H9 (cell line): ENCODE results near the gene HGS. TPM values are rescaled to one million over a fixed set of nuclear protein-coding genes. Genes with fewer than 3 reads are reported as not detected.

Source experiments
- DNase-seq: peaks from one replicate; pipeline ENCODE4 v3.0.0-alpha.2; 2017
- H2AFZ ChIP-seq: one replicate; pipeline ENCODE4 v1.6.1; 2013; ENCODE audit warnings: mild to moderate bottlenecking, low read length, control low read depth, moderate library complexity
- H2AK5ac ChIP-seq: 2 replicates; pipeline ENCODE4 v1.6.1; 2013; ENCODE audit warnings: low read length, control low read depth, mixed read lengths; ENCODE audit not compliant: insufficient read length
- H2BK120ac ChIP-seq: one replicate; pipeline ENCODE4 v1.6.1; 2013; ENCODE audit warnings: low read depth, mild to moderate bottlenecking, low read length, control low read depth, inconsistent platforms; ENCODE audit not compliant: poor library complexity, severe bottlenecking
- H2BK12ac ChIP-seq: 2 replicates; pipeline ENCODE4 v1.6.1; 2013; ENCODE audit warnings: low read length, control low read depth, mixed read lengths, low read depth; ENCODE audit not compliant: insufficient read length
- H2BK15ac ChIP-seq: 2 replicates; pipeline ENCODE4 v1.6.1; 2013; ENCODE audit warnings: low read depth, low read length, control low read depth
- H2BK20ac ChIP-seq: one replicate; pipeline ENCODE4 v1.6.1; 2013; ENCODE audit warnings: low read depth, mild to moderate bottlenecking, low read length, control low read depth, inconsistent platforms; ENCODE audit not compliant: poor library complexity, severe bottlenecking
- H2BK5ac ChIP-seq: 2 replicates; pipeline ENCODE4 v1.6.1; 2013; ENCODE audit warnings: low read length, control low read depth, mixed read lengths; ENCODE audit not compliant: insufficient read length
- H3K14ac ChIP-seq: 2 replicates; pipeline ENCODE4 v1.6.1; 2013; ENCODE audit warnings: low read length, control low read depth; ENCODE audit not compliant: insufficient read depth
- H3K18ac ChIP-seq: 2 replicates; pipeline ENCODE4 v1.6.1; 2013; ENCODE audit warnings: low read depth, mild to moderate bottlenecking, mixed read lengths, low read length, control low read depth; ENCODE audit not compliant: insufficient read length
- H3K23ac ChIP-seq: 2 replicates; pipeline ENCODE4 v1.6.1; 2013; ENCODE audit warnings: low read length, control low read depth, mixed read lengths, low read depth; ENCODE audit not compliant: insufficient read length
- H3K23me2 ChIP-seq: 2 replicates; pipeline ENCODE4 v1.6.1; 2013; ENCODE audit warnings: low read depth, mild to moderate bottlenecking, mixed read lengths, low read length, control low read depth; ENCODE audit not compliant: insufficient read length, poor library complexity, severe bottlenecking
- H3K27ac ChIP-seq: 2 replicates; pipeline ENCODE4 v1.5.1; 2013; ENCODE audit warnings: low read length, control low read depth, mixed read lengths, low read depth; ENCODE audit not compliant: insufficient read length
- H3K27me3 ChIP-seq: 2 replicates; pipeline ENCODE4 v1.6.1; 2013; ENCODE audit warnings: low read length, control low read depth, inconsistent platforms; ENCODE audit not compliant: insufficient read depth
- H3K4ac ChIP-seq: 2 replicates; pipeline ENCODE4 v1.6.1; 2013; ENCODE audit warnings: low read depth, mild to moderate bottlenecking, control low read depth, inconsistent platforms, low read length, moderate library complexity
- H3K4me1 ChIP-seq: 2 replicates; pipeline ENCODE4 v1.6.1; 2013; ENCODE audit warnings: low read length, control low read depth, inconsistent platforms; ENCODE audit not compliant: insufficient read depth
- H3K4me2 ChIP-seq: 2 replicates; pipeline ENCODE4 v1.6.1; 2013; ENCODE audit warnings: low read length, control low read depth, mixed read lengths; ENCODE audit not compliant: insufficient read length, insufficient read depth
- H3K56ac ChIP-seq: 2 replicates; pipeline ENCODE4 v1.6.1; 2013; ENCODE audit warnings: low read depth, mild to moderate bottlenecking, mixed read lengths, low read length, control low read depth; ENCODE audit not compliant: insufficient read length
- H3K79me1 ChIP-seq: 2 replicates; pipeline ENCODE4 v1.6.1; 2013; ENCODE audit warnings: low read depth, mild to moderate bottlenecking, moderate library complexity, low read length, control low read depth, inconsistent platforms; ENCODE audit not compliant: insufficient read depth, poor library complexity, severe bottlenecking
- H3K79me2 ChIP-seq: 2 replicates; pipeline ENCODE4 v1.6.1; 2013; ENCODE audit warnings: low read length, control low read depth, inconsistent platforms; ENCODE audit not compliant: insufficient read depth
- H3K9ac ChIP-seq: 2 replicates; pipeline ENCODE4 v1.6.1; 2013; ENCODE audit warnings: low read length, control low read depth, mixed read lengths; ENCODE audit not compliant: insufficient read length; ENCODE audit errors: extremely low read depth
- H3K9me3 ChIP-seq: one replicate; pipeline ENCODE4 v1.6.1; 2013; ENCODE audit warnings: low read depth, low read length, inconsistent platforms; ENCODE audit not compliant: control insufficient read depth
- H3T11ph ChIP-seq: one replicate; pipeline ENCODE4 v1.6.1; 2013; ENCODE audit warnings: mild to moderate bottlenecking, low read length, control low read depth, inconsistent platforms
- H4K20me1 ChIP-seq: one replicate; pipeline ENCODE4 v1.6.1; 2013; ENCODE audit not compliant: control insufficient read depth, insufficient read length, insufficient read depth
- H4K5ac ChIP-seq: 2 replicates; pipeline ENCODE4 v1.6.1; 2013; ENCODE audit warnings: low read depth, mild to moderate bottlenecking, mixed read lengths, low read length, control low read depth; ENCODE audit not compliant: insufficient read length
- H4K8ac ChIP-seq: replicated peaks from 2 replicates; pipeline ENCODE4 v1.6.1; 2013; ENCODE audit warnings: low read length, control low read depth, mixed read lengths, low read depth; ENCODE audit not compliant: insufficient read length
- H4K91ac ChIP-seq: 2 replicates; pipeline ENCODE4 v1.6.1; 2013; ENCODE audit warnings: low read depth, mild to moderate bottlenecking, moderate library complexity, mixed read lengths, low read length, control low read depth; ENCODE audit not compliant: insufficient read length
- H3K27ac Mint-ChIP-seq, 3 experiments: 2 replicates in 2 of 3; 3 replicates in 1 of 3; pipeline ENCODE4 v1.8.0; 2020 to 2021; ENCODE audit warnings: mixed read lengths in 3 of 3, mild to moderate bottlenecking in 1 of 3, moderate library complexity in 1 of 3
- H3K27me3 Mint-ChIP-seq: 2 replicates; pipeline ENCODE4 v1.8.0; 2021; ENCODE audit warnings: low read depth, mild to moderate bottlenecking, moderate library complexity, mixed read lengths
- H3K36me3 Mint-ChIP-seq, 3 experiments: 2 replicates in 2 of 3; 3 replicates in 1 of 3; pipeline ENCODE4 v1.8.0; 2020 to 2021; ENCODE audit warnings: low read depth in 3 of 3, mixed read lengths in 3 of 3; ENCODE audit not compliant: insufficient read depth in 1 of 3
- H3K4me1 Mint-ChIP-seq, 2 experiments: 2 replicates each; pipeline ENCODE4 v1.8.0; 2020; ENCODE audit warnings: mixed read lengths in 2 of 2
- H3K4me3 Mint-ChIP-seq, 2 experiments: 2 replicates in 1 of 2; 3 replicates in 1 of 2; pipeline ENCODE4 v1.8.0; 2020 to 2021; ENCODE audit warnings: mild to moderate bottlenecking in 2 of 2, mixed read lengths in 2 of 2, moderate library complexity in 1 of 2
- H3K9me3 Mint-ChIP-seq, 2 experiments: 2 replicates in 1 of 2; 3 replicates in 1 of 2; pipeline ENCODE4 v1.8.0; 2020; ENCODE audit warnings: mild to moderate bottlenecking in 2 of 2, mixed read lengths in 2 of 2, moderate library complexity in 1 of 2
- CTCF ChIP-seq: fragments of 200-600 bp; sonication (generic); conservative IDR thresholded peaks from 3 replicates; pipeline ENCODE4 v1.8.0; 2021; ENCODE audit warnings: antibody characterized with exemption, mild to moderate bottlenecking
- WGBS: extraction: QIAGEN DNeasy Blood & Tissue Kit; methylation state at CpG from one replicate; pipeline ENCODE4 v1.1.7; 2013; ENCODE audit warnings: missing lambda C conversion rate, low lambda C conversion rate, mixed read lengths; ENCODE audit not compliant: insufficient read length; ENCODE audit errors: extremely low coverage; 5-methylcytosine and 5-hydroxymethylcytosine counted together
- total RNA-seq: library from RNA; stranded (reverse); gene quantifications from 2 replicates; pipeline ENCODE4 v1.2.1, GENCODE V29; 2021

HGS gene
- total RNA-seq, 1 experiment from 2014 or later, result 106 TPM

GRCh38 chr17:81638683-81639082 is 45.1 kb upstream of the HGS start:
- Histone ChIP-seq H3K27me3 (no peaks in the 10 kb centered on the region), H3K79me1 (peaks cover 11% of the 10 kb centered on the region), H3K56ac (no peak overlapping the region), H3K27ac (no peak overlapping the region), H2BK5ac (no peak overlapping the region), H3K79me2 (peaks cover 16% of the 10 kb centered on the region; the same call in 1 of the 2 replicates), H3K4me1 (no peaks in the 10 kb centered on the region), H2BK120ac (no peak overlapping the region), H3K18ac (no peak overlapping the region), H3K4me2 (no peak overlapping the region), H3K14ac (no peak overlapping the region), H4K5ac (no peak overlapping the region), H3K4ac (no peak overlapping the region), H2BK15ac (no peak overlapping the region), H4K8ac (no peak overlapping the region), H2AFZ (no peak overlapping the region), H3K9me3 (no peaks in the 10 kb centered on the region), H3K23me2 (peaks cover 8% of the 10 kb centered on the region), H2AK5ac (no peak overlapping the region), H3T11ph (no peak overlapping the region), H3K23ac (no peak overlapping the region), H3K9ac (no peak overlapping the region), H4K91ac (no peak overlapping the region), H2BK20ac (no peak overlapping the region), H4K20me1 (no peaks in the 10 kb centered on the region), H2BK12ac (no peak overlapping the region)
- no CpG with 5 or more reads among the region's 4 CpGs for WGBS
- Mint-ChIP-seq H3K27me3 (no peaks in the 10 kb centered on the region), H3K4me3 (peak overlapping the region in 1 of 2 experiments; percentile 6; a peak in 1 of 5 replicates), H3K27ac (no peak overlapping the region; a peak in 1 of 7 replicates), H3K36me3 (peaks cover 0 to 3% (median 1%) of the 10 kb centered on the region in 3 experiments; a peak in 2 of 7 replicates), H3K4me1 (peaks cover 9 to 10% of the 10 kb centered on the region in 2 experiments), H3K9me3 (0 out of 5 replicates have a peak, but pooled peaks cover 0 to 2% of the 10 kb centered on the region in 2 experiments)
- TF ChIP-seq CTCF, result no peak
- DNase-seq, result no peak
